Measurements from ENCODE around the gene ZFAND3.

ZFAND3 gene

DNA sequence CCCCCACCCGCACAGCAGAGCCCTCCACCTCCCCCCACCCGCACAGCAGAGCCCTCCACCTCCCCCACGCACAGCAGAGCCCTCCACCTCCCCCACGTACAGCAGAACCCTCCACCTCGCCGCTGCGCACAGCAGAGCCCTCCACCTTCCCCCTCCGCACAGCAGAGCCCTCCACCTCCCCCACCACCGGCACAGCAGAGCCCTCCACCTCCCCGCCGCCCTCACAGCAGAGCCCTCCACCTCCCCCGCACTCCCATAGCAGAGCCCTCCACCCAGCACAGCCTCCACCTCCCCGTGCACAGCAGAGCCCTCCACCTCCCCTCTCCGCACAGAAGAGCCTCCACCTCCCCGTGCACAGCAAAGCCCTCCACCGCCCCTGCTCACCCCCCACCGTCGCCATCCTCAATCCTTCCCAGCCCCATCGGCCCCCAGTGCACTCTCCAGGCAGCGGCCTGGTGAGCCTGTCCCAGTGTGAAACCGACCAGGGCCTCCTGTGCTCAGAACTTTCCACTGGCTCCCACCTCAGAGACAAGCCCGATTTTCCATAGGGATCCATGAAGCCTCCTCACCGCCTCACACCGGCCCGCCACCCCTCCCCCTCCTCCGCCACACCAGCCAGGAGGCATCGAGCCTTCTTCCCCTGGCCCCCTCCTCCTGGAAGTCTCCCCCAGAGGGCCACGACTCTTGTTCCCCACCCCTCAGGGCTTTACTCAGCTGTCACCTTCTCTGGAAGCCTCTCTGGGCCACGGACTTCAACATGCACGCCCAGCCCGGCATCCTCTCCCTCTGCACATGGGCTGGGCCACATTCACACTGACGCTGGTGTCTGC is 347.1 kb downstream of the ZFAND3 start:
- in situ Hi-C loops (cut with MboI; ENCODE audit: low sequenced_read_pairs, unreplicated experiment): no loop called here
- TF ChIP-seq, protein P1, sequence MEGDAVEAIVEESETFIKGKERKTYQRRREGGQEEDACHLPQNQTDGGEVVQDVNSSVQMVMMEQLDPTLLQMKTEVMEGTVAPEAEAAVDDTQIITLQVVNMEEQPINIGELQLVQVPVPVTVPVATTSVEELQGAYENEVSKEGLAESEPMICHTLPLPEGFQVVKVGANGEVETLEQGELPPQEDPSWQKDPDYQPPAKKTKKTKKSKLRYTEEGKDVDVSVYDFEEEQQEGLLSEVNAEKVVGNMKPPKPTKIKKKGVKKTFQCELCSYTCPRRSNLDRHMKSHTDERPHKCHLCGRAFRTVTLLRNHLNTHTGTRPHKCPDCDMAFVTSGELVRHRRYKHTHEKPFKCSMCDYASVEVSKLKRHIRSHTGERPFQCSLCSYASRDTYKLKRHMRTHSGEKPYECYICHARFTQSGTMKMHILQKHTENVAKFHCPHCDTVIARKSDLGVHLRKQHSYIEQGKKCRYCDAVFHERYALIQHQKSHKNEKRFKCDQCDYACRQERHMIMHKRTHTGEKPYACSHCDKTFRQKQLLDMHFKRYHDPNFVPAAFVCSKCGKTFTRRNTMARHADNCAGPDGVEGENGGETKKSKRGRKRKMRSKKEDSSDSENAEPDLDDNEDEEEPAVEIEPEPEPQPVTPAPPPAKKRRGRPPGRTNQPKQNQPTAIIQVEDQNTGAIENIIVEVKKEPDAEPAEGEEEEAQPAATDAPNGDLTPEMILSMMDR (IDR thresholded peaks at IDR 0.05; ENCODE audit: borderline replicate concordance, control extremely low read depth, extremely low read depth, insufficient read depth, missing control alignments): no peak
- no peak for DNase-seq (ENCODE audit: low spot score)

DNA sequence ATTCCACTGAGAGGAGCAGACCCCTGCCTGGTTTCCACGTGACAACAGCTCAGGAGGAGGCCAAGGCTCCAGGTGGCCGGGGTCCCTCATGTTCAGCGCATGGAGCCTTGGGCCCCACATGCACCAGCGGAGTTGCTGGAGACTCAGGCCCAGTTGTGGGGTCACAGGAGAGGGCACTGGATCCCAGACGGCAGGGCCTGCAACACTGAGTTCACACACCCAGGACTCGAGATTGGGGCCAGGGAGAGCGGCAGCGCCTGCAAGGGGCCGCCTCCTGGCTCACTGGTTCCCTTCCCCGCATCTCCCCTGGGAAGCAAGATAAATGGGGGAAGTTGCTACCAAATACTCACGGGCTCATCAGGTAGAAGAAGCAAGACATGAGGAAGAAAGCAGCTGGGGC is 348.1 kb downstream of the ZFAND3 start:
- TF ChIP-seq, protein P1 (IDR thresholded peaks at IDR 0.05; ENCODE audit: borderline replicate concordance, control extremely low read depth, extremely low read depth, insufficient read depth, missing control alignments): no peak
- DNase-seq (ENCODE audit: low spot score): no peak
- in situ Hi-C loops (cut with MboI; ENCODE audit: low sequenced_read_pairs, unreplicated experiment): no loop called here

DNA sequence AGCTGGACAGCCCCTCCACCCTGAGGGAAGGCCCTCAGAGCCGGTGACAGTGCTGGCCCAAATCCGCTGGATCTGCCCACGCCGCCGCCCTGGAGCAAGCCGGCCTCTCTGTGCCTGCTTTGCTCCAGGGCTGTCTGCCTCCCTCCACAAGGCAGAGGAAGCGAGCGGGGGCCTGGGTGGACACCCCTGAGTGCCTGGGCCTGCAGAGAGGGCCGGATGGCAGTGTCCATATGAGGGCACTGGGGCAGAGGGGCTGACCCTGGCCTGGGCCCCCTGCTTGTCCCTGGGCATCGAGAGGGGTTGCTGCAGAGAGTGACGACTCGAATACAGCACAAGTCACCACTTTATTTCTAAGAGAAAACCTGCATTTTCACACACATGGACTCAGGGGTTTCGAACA is 348.6 kb downstream of the ZFAND3 start:
- in situ Hi-C loops (cut with MboI; ENCODE audit: low sequenced_read_pairs, unreplicated experiment): no loop called here

DNA sequence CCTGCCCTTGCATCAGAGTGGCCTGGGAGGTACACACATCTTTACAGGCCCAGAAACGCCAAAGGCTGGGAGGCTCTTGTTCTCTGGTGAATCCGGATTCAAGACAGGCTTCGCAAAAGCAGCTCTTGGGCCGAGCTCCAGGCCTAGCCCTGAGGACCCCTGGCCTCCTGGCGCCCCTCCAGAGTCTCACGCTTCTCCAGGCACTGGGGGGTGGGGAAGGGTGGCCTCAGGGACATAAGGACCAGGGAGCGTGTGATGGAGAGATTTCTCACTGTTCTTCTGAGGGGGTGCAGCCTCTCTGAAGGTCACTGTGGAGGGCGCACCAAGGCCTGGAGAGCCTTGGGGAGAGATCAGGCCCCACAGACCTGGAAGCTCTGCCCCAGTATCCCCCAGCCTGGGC is 349.2 kb downstream of the ZFAND3 start:
- TF ChIP-seq, protein P1 (IDR thresholded peaks at IDR 0.05; ENCODE audit: borderline replicate concordance, control extremely low read depth, extremely low read depth, insufficient read depth, missing control alignments): no peak
- in situ Hi-C loops (cut with MboI; ENCODE audit: low sequenced_read_pairs, unreplicated experiment): no loop called here
- no peak for DNase-seq (ENCODE audit: low spot score)

More for the DNA sequence above, 348.6 kb downstream of the ZFAND3 start:
- DNase-seq (ENCODE audit: low spot score): no peak
- TF ChIP-seq, protein P1 (IDR thresholded peaks at IDR 0.05; ENCODE audit: borderline replicate concordance, control extremely low read depth, extremely low read depth, insufficient read depth, missing control alignments): no peak

DNA sequence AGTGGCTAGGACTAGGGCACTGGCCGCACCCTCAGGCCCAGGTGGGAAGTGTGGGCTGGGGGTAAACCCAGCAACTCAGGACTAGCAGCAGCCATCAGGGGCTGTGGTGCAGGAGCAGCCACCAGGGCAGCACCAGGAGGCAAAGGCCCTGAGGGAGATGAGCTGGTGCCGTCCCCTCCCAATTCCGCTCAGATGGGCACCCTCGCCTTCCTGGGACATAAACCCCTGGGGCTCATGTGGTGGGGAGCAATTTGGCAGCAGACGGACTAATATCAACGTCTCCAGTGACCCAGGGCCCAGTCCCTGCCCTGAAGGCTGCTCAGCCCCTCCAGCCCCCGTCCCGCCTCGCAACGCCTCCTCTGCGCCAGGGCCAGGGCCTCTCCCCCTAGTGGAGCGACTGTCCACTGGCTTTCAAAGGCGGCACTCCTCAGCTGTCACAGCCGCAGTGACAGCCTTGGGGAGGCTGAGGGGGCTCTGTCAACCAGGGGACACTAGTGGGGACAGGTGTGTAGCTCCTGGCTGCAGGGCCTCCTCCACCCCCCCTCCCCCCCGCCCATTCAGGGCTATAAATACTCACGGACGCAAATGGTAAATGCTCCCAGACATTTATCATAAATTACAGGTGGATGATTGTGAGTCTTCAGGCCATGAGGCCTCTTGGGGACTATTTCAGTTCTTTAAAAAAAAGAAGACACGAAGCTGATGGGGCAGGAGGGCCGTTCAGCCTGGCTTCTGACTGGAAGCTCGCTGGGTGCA is 349.9 kb downstream of the ZFAND3 start:
- in situ Hi-C loops (cut with MboI; ENCODE audit: low sequenced_read_pairs, unreplicated experiment): no loop called here
- DNase-seq (ENCODE audit: low spot score): no peak
- TF ChIP-seq, protein P1 (IDR thresholded peaks at IDR 0.05; ENCODE audit: borderline replicate concordance, control extremely low read depth, extremely low read depth, insufficient read depth, missing control alignments): no peak

DNA sequence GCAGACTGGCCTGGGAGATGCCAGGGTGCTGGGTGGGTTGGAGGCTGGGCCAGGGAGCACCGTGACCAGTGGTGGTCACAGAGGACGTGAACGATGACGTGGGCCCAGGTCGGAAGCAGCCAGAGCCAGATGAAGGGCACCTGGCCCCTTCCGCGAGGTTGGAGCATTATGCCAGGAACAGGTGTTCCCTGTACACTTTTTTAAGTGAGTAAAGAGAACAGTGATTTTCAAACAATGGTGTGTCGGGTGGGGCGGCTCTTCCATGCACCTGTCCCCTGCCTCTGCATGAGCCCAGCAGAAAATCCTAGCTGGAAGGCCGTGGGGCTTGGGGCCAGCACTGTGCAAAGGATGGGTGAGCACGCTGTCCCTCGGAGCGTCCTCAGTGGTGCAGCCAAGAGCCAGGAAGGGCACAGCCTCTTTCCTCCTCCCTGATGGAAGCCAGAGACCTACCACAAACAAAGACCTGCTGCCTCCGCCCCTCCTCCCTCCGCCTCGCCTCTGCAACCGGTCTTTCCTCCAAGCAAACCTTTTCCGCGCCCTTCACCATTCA is 350.5 kb downstream of the ZFAND3 start:
- TF ChIP-seq, protein P1 (IDR thresholded peaks at IDR 0.05; ENCODE audit: borderline replicate concordance, control extremely low read depth, extremely low read depth, insufficient read depth, missing control alignments): no peak
- no peak for DNase-seq (ENCODE audit: low spot score)
- in situ Hi-C loops (cut with MboI; ENCODE audit: low sequenced_read_pairs, unreplicated experiment): no loop called here

All from GM13976 (cell line).